CD4-positive, alpha-beta memory T cell (primary cell): ENCODE results near the gene CTSE. TPM values are rescaled to one million over a fixed set of nuclear protein-coding genes. Genes with fewer than 3 reads are reported as not detected.

Source experiments
- CTCF ChIA-PET: fragments of 350-600 bp; sonication (Branson Sonifier 250); formaldehyde crosslinking; loops from one replicate; lab custom pipeline; 2021; ENCODE audit warnings: inconsistent platforms; ENCODE audit not compliant: partially characterized antibody; lab: Charles Lee
- POLR2A ChIA-PET: fragments of 350-600 bp; sonication (Branson Sonifier 250); formaldehyde crosslinking; loops from one replicate; lab custom pipeline; 2021; ENCODE audit not compliant: partially characterized antibody; lab: Charles Lee
- DNase-seq, 5 donors: peaks; one replicate each; pipeline versions ENCODE4 v3.0.0 to v3.0.0-alpha.2; 2020 to 2022; ENCODE audit warnings: mixed read lengths in 1 of 5
- H3K27ac ChIP-seq: one replicate; pipeline ENCODE4 v1.7.0; 2013; ENCODE audit warnings: low read depth, low read length
- H3K27me3 ChIP-seq: 2 replicates; pipeline ENCODE4 v1.7.0; 2013; ENCODE audit warnings: mild to moderate bottlenecking, low read length, moderate library complexity; ENCODE audit not compliant: insufficient read depth
- H3K36me3 ChIP-seq: 2 replicates; pipeline ENCODE4 v1.7.0; 2013; ENCODE audit warnings: mild to moderate bottlenecking, low read length, moderate library complexity; ENCODE audit not compliant: insufficient read depth
- H3K4me1 ChIP-seq: 2 replicates; pipeline ENCODE4 v1.7.0; 2013; ENCODE audit warnings: mild to moderate bottlenecking, low read length, moderate library complexity; ENCODE audit not compliant: insufficient read depth
- H3K4me3 ChIP-seq, 2 donors: one replicate each; pipeline ENCODE4 v1.7.0; 2013; ENCODE audit warnings: low read length in 2 of 2, mild to moderate bottlenecking in 1 of 2
- H3K9me3 ChIP-seq, 2 donors: one replicate each; pipeline ENCODE4 v1.7.0; 2013; ENCODE audit warnings: low read length in 2 of 2, control low read depth in 1 of 2; ENCODE audit not compliant: control insufficient read depth in 1 of 2
- H3K27ac Mint-ChIP-seq, 7 donors: one replicate each; pipeline ENCODE4 v1.8.0; 2020 to 2021; ENCODE audit warnings: mixed read lengths in 7 of 7, mild to moderate bottlenecking in 6 of 7, inconsistent platforms in 3 of 7, moderate library complexity in 3 of 7
- H3K27me3 Mint-ChIP-seq, 2 donors: one replicate each; pipeline ENCODE4 v1.8.0; 2020 to 2021; ENCODE audit warnings: mixed read lengths in 2 of 2
- H3K36me3 Mint-ChIP-seq, 2 donors: one replicate each; pipeline ENCODE4 v1.8.0; 2020 to 2021; ENCODE audit warnings: mixed read lengths in 2 of 2, inconsistent platforms in 1 of 2, mild to moderate bottlenecking in 1 of 2
- H3K4me1 Mint-ChIP-seq, 4 donors: one replicate each; pipeline ENCODE4 v1.8.0; 2020 to 2021; ENCODE audit warnings: mixed read lengths in 4 of 4, mild to moderate bottlenecking in 1 of 4
- H3K4me3 Mint-ChIP-seq, 8 donors: one replicate each; pipeline ENCODE4 v1.8.0; 2020 to 2021; ENCODE audit warnings: mixed read lengths in 8 of 8, mild to moderate bottlenecking in 7 of 8, moderate library complexity in 6 of 8, inconsistent platforms in 3 of 8
- H3K9me3 Mint-ChIP-seq, 8 donors: one replicate each; pipeline ENCODE4 v1.8.0; 2020 to 2021; ENCODE audit warnings: mixed read lengths in 8 of 8, mild to moderate bottlenecking in 5 of 8, inconsistent platforms in 3 of 8, moderate library complexity in 1 of 8
- intact Hi-C: fragments of 100-400 bp; cut with micrococcal nuclease; formaldehyde crosslinking; loops from one replicate; pipeline ENCODE4 v1.15.1; 2023
- polyA plus RNA-seq, 2 donors: library from polyadenylated mRNA; unstranded; fragments of 300-500 nt; fragmentation: Illumina TruSeq; gene quantifications; one replicate each; pipeline ENCODE4 v1.2.3, GENCODE V29; 2021
- total RNA-seq, 2 experiments: library from RNA; stranded (reverse); gene quantifications; one replicate each; pipeline ENCODE4 v1.2.3, GENCODE V29; 2021

CTSE gene
- total and polyA plus RNA-seq, 4 experiments from 2014 or later, result not detected

DNA sequence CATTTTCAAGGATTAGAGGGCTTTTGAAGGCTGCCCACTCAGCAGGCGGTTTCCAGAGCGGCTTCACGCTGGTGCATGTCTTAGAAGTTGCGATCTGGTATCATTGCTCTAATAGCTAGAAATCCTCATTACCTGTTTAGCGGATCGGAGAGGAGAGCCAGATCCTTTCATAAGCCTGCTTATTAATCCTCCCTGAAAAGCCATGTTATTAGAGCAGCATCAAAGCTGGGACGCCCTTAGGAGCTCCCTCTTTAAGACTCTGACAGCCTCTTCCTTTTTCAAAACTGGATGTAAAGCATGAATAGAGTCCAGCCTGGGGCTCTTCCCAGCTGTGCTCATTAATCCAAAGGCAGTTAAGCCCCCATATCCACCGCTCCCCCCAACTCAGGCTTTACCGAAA is 13.9 kb upstream of the CTSE start:
- ChIA-PET CTCF (interaction anchor here (1.1 to 1.9 kb wide), 2 partner anchors 60 to 68 kb away, joined by 3 to 12 read pairs; no protein-coding TSS in a partner anchor), POLR2A (no interaction called here)
- intact Hi-C loops, result no loop called here
- no peaks in the 10 kb centered on the region for H3K9me3 Mint-ChIP-seq
- no peaks in the 10 kb centered on the region for H3K36me3 Mint-ChIP-seq
- peaks cover 0 to 3% of the 10 kb centered on the region in 2 donors for H3K27me3 Mint-ChIP-seq
- no peaks in the 10 kb centered on the region for H3K9me3 ChIP-seq
- H3K4me3 Mint-ChIP-seq, result no peak overlapping the region
- no peak overlapping the region for H3K27ac Mint-ChIP-seq
- H3K27ac ChIP-seq, result no peak overlapping the region
- no peaks in the 10 kb centered on the region for H3K36me3 ChIP-seq
- H3K4me1 ChIP-seq, result peaks cover 18% of the 10 kb centered on the region
- H3K27me3 ChIP-seq, result no peaks in the 10 kb centered on the region
- H3K4me3 ChIP-seq, result no peak overlapping the region
- H3K4me1 Mint-ChIP-seq, result peaks cover 8 to 32% (median 17%) of the 10 kb centered on the region in 4 donors
- DNase-seq, result no peak

- Histone ChIP-seq H3K9me3 (no peaks in the 10 kb centered on the region), H3K27ac (no peak overlapping the region), H3K4me1 (peaks cover 18% of the 10 kb centered on the region), H3K36me3 (no peaks in the 10 kb centered on the region), H3K27me3 (no peaks in the 10 kb centered on the region), H3K4me3 (no peak overlapping the region)
- CTCF ChIA-PET, result interaction anchor here (0.7 to 1.9 kb wide), 4 partner anchors 19 to 69 kb away, joined by 3 to 12 read pairs (median 3); no protein-coding TSS in a partner anchor
- H3K9me3 Mint-ChIP-seq, result no peaks in the 10 kb centered on the region
- H3K4me3 Mint-ChIP-seq, result peak overlapping the region in 1 of 8 donors; percentile 15
- no peaks in the 10 kb centered on the region for H3K36me3 Mint-ChIP-seq
- H3K27ac Mint-ChIP-seq, result no peak overlapping the region
- DNase-seq, result no peak
- intact Hi-C loops, result no loop called here
- H3K27me3 Mint-ChIP-seq, result peaks cover 0 to 3% of the 10 kb centered on the region in 2 donors
- POLR2A ChIA-PET, result no interaction called here
- peaks cover 8 to 32% (median 17%) of the 10 kb centered on the region in 4 donors for H3K4me1 Mint-ChIP-seq
Measured at GRCh38 chr1:206036663-206037455, 13.2 kb upstream of the CTSE start.

DNA sequence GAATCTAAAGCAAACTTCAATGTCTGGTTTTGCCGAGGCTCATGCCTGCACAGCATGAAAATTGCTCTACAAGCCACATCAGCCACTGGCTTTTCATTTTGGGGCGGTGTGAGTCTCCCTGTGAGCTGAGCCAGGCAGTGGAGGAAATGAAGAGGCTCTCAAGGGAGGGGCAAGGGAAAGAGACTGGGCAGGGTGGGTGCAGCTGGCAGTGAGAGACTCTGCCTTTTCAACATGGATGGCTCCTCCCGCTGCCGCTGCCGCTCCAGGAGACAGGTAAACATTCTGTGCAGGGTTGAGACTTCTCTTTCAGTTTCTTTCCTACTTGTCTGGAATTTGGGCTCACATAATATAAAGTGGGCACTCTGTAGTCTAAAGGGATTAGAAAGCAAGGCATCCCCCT is 11.3 kb upstream of the CTSE start:
- ChIA-PET POLR2A (no interaction called here), CTCF (interaction anchor here (0.9 to 8.5 kb wide), 2 partner anchors 57 to 72 kb away, joined by 4 to 182 read pairs; no protein-coding TSS in a partner anchor)
- Histone ChIP-seq H3K4me1 (peaks cover 18% of the 10 kb centered on the region), H3K36me3 (no peaks in the 10 kb centered on the region), H3K27ac (no peak overlapping the region), H3K27me3 (no peaks in the 10 kb centered on the region), H3K9me3 (no peaks in the 10 kb centered on the region), H3K4me3 (no peak overlapping the region)
- Mint-ChIP-seq H3K4me3 (peak overlapping the region in 7 of 8 donors; percentile 37 to 76 (median 67)), H3K27ac (peak overlapping the region in 3 of 7 donors; percentile 48 to 70 (median 68)), H3K4me1 (peaks cover 12 to 27% (median 13%) of the 10 kb centered on the region in 4 donors), H3K9me3 (no peaks in the 10 kb centered on the region), H3K36me3 (no peaks in the 10 kb centered on the region), H3K27me3 (peaks cover 0 to 2% of the 10 kb centered on the region in 2 donors)
- intact Hi-C loops, result no loop called here
- DNase-seq, result no peak

DNA sequence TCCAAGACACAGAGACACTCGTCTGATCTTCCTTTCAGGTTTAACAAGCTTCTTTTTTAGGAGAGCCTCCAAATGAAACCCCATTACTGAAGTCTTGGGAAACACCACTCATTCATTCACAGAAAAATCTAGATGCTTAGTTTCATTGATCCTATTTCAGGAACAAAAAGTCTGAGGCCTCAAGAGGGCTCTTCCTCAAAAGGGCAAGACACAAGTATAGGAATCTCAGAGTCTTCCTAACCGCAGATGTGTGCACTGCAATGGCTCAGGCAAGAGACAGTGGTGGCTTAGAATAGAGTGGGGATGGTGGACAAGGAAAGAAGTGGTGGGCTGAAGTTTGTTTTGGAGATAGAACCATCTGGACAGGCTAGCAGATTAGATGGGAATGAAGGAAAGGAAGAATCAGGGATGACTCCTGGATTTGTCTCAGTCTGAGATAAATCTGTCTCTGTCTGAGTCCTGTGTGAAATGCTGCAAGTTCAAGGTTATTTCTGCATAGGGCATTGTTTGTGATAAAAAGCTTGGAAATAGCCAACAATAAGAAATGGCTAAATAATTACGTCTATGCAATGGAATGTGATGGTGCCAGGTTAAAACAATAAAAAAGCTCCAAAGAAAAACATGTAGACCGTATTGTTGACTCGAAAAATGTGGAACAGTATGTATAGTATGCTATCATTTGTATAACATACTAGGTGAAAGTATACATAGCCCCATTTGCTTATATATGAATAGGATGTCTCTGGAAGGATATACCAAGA is 8.9 kb upstream of the CTSE start:
- H3K36me3 ChIP-seq, result no peaks in the 10 kb centered on the region
- intact Hi-C loops, result no loop called here
- H3K9me3 ChIP-seq, result no peaks in the 10 kb centered on the region
- ChIA-PET CTCF (interaction anchor here (1.6 to 8.5 kb wide), 2 partner anchors 24 to 75 kb away, joined by 3 to 182 read pairs; no protein-coding TSS in a partner anchor), POLR2A (no interaction called here)
- H3K36me3 Mint-ChIP-seq, result no peaks in the 10 kb centered on the region
- H3K9me3 Mint-ChIP-seq, result no peaks in the 10 kb centered on the region
- peak overlapping the region in 1 of 7 donors; percentile 31 for H3K27ac Mint-ChIP-seq
- no peak overlapping the region for H3K4me3 ChIP-seq
- no peaks in the 10 kb centered on the region for H3K4me1 ChIP-seq
- DNase-seq, result no peak
- H3K4me1 Mint-ChIP-seq, result peaks cover 0 to 12% (median 5%) of the 10 kb centered on the region in 4 donors
- H3K27me3 ChIP-seq, result no peaks in the 10 kb centered on the region
- no peak overlapping the region for H3K4me3 Mint-ChIP-seq
- no peak overlapping the region for H3K27ac ChIP-seq
- H3K27me3 Mint-ChIP-seq, result peaks cover 3 to 8% of the 10 kb centered on the region in 2 donors

GRCh38 chr1:206030714-206031113 is 7.0 kb upstream of the CTSE start:
- POLR2A ChIA-PET, result interaction anchor here (1.0 to 1.3 kb wide), 2 partner anchors 73 to 75 kb away, joined by 3 to 8 read pairs; no protein-coding TSS in a partner anchor
- H3K9me3 ChIP-seq, result no peaks in the 10 kb centered on the region
- peak; percentile 54 to 71 (median 65) for DNase-seq
- CTCF ChIA-PET, result interaction anchor here (0.9 to 8.5 kb wide), 12 partner anchors 9 to 84 kb away, joined by 3 to 182 read pairs (median 4); no protein-coding TSS in a partner anchor
- H3K4me3 Mint-ChIP-seq, result peak overlapping the region in 2 of 8 donors; percentile 9 to 46
- peaks cover 0 to 12% (median 5%) of the 10 kb centered on the region in 4 donors for H3K4me1 Mint-ChIP-seq
- no peaks in the 10 kb centered on the region for H3K4me1 ChIP-seq
- H3K4me3 ChIP-seq, result no peak overlapping the region
- H3K27me3 Mint-ChIP-seq, result peaks cover 3 to 8% of the 10 kb centered on the region in 2 donors
- H3K27ac ChIP-seq, result no peak overlapping the region
- intact Hi-C loops, result no loop called here
- no peaks in the 10 kb centered on the region for H3K36me3 Mint-ChIP-seq
- H3K36me3 ChIP-seq, result no peaks in the 10 kb centered on the region
- H3K27me3 ChIP-seq, result no peaks in the 10 kb centered on the region
- peak overlapping the region in 2 of 7 donors; percentile 20 to 21 for H3K27ac Mint-ChIP-seq
- H3K9me3 Mint-ChIP-seq, result peaks cover 0 to 3% (median 0%) of the 10 kb centered on the region in 8 donors

DNA sequence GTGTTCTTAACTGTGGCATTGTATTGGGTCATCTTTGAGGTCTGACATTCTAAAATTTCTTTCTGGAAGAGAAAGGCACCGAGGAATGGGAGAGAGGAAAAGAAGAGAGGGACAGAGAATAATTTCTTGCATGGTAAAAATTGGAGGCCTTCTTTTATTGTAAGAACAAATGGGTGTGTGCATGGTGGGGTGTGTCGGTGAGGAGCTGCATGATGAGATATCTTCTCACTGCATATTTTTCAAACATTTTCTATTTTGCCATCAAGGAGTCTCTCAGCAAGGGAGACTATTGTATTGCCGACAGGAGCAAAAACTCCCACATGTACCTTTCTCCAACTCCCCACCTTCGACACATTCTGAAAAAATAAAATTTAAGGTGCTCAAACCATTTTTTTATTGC is 6.5 kb upstream of the CTSE start:
- DNase-seq, result no peak
- H3K27ac Mint-ChIP-seq, result no peak overlapping the region
- H3K27me3 Mint-ChIP-seq, result peaks cover 4 to 8% of the 10 kb centered on the region in 2 donors
- Histone ChIP-seq H3K9me3 (no peaks in the 10 kb centered on the region), H3K36me3 (no peaks in the 10 kb centered on the region), H3K27ac (no peak overlapping the region), H3K4me1 (no peaks in the 10 kb centered on the region), H3K27me3 (no peaks in the 10 kb centered on the region), H3K4me3 (no peak overlapping the region)
- H3K4me1 Mint-ChIP-seq, result peaks cover 0 to 9% (median 5%) of the 10 kb centered on the region in 4 donors
- ChIA-PET CTCF (interaction anchor here (0.9 to 8.5 kb wide), 12 partner anchors 9 to 85 kb away, joined by 3 to 182 read pairs (median 4); no protein-coding TSS in a partner anchor), POLR2A (interaction anchor here (1.3 kb wide), 1 partner anchor 76 kb away, joined by 8 read pairs; no protein-coding TSS in a partner anchor)
- H3K4me3 Mint-ChIP-seq, result no peak overlapping the region
- intact Hi-C loops, result no loop called here
- H3K36me3 Mint-ChIP-seq, result no peaks in the 10 kb centered on the region
- H3K9me3 Mint-ChIP-seq, result peaks cover 0 to 3% (median 0%) of the 10 kb centered on the region in 8 donors
